Stomach (tissue), 4 donors: ENCODE data around the gene KANK4.

Experiments
- POLR2A ChIP-seq, 4 donors: fragments of 450-650 bp; IDR thresholded peaks; one replicate each; pipeline ENCODE4 v1.6.1; 2016; ENCODE audit warnings: antibody characterized with exemption in 4 of 4, control low read depth in 2 of 4, mild to moderate bottlenecking in 1 of 4, moderate library complexity in 1 of 4
- TF ChIP-seq, protein P1 (sequence below), 7 experiments: fragments of 450-650 bp in 4 of 7; fragments of 200-600 bp in 3 of 7; sonication (generic) in 3 of 7; IDR thresholded peaks; one replicate each; pipeline ENCODE4 v1.5.1; 2016 to 2019; ENCODE audit warnings: antibody characterized with exemption in 7 of 7, control low read depth in 2 of 7, mild to moderate bottlenecking in 1 of 7

DNA sequence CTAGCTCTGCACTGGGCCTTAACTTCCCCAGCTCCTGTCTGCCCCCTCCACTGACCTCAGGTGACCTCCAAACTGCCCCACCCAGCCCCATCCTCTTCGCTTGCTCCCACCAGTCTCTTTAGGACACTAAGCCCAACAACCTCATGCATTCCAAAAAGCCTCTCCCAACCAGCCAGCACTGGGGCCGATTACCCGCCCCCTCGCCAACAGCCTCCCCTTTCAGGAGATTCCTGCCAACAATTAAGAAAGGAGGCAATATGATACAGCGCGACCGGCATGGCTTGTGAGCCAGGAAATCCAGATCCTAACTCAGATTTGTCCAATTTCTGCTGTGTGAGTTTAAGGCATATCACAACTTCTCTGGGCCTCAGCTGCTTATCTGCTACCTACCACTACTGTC lies 14.7 kb downstream of the KANK4 start:
- TF ChIP-seq POLR2A (IDR thresholded peaks at IDR 0.05) = no peak
- TF ChIP-seq, protein P1, sequence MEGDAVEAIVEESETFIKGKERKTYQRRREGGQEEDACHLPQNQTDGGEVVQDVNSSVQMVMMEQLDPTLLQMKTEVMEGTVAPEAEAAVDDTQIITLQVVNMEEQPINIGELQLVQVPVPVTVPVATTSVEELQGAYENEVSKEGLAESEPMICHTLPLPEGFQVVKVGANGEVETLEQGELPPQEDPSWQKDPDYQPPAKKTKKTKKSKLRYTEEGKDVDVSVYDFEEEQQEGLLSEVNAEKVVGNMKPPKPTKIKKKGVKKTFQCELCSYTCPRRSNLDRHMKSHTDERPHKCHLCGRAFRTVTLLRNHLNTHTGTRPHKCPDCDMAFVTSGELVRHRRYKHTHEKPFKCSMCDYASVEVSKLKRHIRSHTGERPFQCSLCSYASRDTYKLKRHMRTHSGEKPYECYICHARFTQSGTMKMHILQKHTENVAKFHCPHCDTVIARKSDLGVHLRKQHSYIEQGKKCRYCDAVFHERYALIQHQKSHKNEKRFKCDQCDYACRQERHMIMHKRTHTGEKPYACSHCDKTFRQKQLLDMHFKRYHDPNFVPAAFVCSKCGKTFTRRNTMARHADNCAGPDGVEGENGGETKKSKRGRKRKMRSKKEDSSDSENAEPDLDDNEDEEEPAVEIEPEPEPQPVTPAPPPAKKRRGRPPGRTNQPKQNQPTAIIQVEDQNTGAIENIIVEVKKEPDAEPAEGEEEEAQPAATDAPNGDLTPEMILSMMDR (IDR thresholded peaks at IDR 0.05) = no peak
